ENCODE results near the gene PTPRR.
A peak's percentile ranks its signal among the peaks of the same experiment; 100 is the strongest.

PTPRR gene

DNA sequence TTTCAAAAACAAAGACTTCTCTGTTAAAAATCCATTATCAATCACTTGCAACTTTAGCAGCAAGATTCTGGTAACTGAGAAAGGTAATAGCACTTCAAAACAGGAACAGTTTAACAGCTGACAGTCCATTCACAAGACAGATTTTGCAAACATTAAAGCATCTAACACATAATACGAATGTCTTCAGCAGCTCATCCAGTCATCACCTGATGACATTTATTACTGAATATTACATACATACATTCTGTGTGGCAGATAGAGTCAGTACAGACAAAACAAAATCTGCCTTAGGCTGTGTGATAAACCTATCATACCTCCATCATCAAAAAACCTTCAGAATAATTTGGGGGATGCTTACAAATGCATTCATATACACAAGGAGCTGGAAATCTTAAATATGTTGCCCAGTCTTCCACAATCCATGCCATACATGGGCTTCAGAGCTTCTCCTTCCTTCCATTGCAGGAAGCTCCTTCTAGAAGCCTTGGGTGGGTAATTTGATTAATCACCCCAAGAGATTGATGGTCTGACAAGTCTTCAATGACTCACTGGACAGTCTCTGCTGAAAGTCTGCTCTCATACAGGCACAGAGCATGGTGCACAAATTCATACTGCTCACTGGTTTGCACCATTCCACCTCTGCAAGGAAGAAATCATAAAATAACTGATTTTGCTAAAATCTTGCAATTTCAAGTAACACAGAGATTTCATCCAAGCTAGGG is 281.7 kb downstream of the PTPRR start:
- no peak for DNase-seq

DNA sequence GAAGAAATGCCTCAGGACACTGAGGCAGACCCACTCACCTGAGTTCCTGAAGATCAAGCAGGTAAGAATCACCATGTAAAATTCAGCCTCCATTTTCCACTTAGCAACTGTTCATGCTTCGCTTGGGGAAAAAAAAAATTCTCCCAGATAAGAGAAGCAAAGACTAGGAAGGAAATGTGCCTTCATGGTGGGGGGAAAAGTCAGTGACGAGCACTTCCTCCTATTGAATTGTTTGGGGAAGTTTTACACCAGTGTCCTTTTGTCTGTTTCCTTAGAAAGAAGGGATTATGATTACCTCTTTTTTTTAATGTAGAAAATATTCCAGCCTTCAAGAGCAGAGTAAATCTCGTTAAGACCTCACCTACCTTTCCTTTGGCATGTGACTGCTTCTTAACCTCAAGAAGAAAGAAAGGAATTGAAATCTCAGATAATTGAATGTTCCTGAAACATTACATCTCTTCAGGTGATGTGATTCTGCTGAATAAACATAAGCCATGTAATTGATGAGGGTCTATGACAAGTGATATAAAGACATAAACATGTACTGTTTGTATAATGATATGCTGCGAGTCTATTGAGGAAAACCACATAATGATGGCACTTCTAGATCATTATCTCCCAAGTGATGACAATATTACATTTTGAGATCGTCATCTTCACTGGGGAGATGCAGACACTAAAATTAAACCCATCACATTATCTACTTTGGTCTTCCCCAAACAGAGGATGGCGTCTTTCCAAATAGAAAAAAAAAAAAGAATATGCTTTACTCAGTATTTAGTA is 283.0 kb downstream of the PTPRR start, which contains the start of gene PTPRB:
PTPRB (minus strand) TSS at position 127 of the 783 bp plus-strand sequence; CDS start at position 93, 34 bp downstream.
- peak; percentile 61 for DNase-seq

DNA sequence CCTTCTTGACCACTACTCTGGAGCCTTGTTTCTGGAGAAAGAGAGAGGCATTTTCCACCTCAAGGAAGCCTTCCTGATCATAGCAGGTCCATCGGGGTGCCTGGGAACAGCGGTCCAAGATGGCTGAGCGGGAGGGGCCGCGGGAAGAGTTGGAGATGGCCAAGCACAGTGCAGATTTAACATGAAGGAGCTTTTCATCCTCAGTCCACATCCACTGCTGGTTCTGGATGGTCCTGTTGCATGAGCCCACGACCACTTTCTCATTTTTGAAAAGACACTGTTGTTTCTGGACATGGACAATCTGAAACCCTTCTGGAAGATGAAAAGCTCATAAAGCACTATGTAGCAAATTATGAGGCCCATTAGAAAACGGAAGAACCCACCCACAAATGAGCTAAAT is 284.8 kb downstream of the PTPRR start:
- DNase-seq: no peak

DNA sequence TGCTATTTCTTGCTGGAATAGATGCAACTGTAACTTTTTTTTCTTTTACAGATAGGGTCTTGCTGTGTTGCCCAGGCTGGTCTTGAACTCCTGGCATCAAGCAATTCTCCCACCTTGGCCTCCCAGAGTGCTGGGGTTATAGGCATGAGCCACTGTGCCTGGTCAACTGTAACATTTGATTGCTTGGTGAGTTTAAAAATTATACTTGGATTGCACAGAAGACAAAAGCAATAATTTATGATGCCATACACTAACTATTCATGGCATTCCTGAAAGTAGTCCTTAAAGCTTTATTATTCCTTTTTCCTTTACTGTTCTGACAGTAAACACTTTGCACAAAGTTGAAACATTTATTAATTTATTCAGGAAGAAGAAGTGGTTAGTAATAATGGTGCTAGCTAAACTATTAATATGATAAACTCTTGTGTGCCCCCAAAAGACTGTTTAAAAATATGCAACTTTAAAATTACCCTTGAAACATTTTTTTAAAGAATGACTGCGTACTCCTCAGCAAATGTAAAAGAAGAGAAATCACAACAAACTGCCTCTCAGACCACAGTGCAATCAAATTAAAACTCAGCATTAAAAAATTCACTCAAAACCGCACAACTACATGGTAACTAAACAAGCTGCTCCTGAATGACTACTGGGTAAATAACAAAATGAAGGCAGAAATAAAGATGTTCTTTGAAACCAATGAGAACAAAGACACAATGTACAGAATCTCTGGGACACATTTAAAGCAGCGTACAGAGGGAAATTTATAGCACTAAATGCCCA is 291.6 kb downstream of the PTPRR start:
- no peak for DNase-seq

DNA sequence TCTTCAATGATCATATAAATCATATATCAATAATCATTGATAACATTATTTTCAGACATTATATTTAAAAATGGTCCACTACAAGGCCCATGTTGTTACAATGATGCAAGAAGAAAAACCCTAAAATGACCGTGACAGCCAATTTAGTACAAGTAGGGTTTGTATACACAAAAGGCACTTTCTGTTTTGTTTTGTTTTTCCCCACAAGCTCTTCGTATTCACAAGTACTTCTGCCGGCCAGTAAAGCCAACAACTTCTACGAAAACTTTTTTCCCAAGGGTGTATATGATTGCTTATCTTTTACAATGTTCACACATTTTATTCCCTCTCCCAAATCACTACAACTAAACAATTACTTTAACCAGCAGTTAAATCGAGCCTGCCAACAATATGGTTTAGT is 292.9 kb downstream of the PTPRR start:
- no peak for DNase-seq

DNA sequence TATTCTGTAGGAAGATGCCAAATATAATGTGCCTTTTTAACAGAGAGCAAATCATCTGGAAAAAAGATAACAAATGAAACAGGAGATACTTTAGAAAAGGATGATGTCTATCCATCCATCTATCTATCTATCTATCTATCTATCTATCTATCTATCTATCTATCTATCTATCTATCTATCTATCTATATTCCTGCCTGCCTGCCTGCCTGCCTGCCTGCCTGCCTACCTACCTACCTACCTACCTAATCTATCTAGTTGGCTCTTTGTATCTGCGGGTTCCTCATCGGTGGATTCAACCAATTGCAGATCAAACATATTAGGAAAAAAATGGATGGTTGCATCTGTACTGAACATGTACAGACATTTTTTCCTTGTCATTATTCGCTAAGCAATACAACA is 294.4 kb downstream of the PTPRR start:
- no peak for DNase-seq

DNA sequence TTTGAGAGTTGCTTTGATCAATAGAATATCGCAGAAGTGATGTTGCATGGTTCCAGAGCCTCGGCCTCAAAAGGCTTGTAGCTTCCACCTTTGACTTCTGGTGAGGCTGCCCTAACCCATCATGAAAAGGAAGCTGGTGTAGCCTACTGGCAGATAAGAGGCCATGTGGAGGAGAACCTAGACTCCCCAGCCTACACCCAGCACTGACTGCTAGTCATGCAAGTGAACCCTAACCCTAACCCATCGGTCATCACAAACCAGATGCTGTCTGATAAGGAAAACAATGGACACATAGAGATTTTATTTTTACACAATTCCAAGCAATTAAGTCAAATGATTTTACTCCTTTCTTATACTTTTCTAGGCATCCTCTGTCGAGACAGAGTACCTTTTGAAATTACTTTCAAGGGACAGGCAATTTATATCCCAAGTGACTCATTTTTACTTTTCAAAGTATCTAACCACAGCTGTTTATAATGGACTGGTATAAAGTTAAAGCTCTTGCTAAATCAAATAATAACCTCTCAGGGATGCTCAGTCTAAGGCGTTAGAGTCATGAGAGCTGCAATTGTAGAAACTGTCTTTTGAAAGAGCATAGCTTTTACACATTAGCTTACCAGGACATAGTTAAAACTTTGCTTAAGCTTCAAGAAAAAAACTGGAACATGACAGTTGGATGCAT is 300.9 kb downstream of the PTPRR start:
- DNase-seq: no peak

DNA sequence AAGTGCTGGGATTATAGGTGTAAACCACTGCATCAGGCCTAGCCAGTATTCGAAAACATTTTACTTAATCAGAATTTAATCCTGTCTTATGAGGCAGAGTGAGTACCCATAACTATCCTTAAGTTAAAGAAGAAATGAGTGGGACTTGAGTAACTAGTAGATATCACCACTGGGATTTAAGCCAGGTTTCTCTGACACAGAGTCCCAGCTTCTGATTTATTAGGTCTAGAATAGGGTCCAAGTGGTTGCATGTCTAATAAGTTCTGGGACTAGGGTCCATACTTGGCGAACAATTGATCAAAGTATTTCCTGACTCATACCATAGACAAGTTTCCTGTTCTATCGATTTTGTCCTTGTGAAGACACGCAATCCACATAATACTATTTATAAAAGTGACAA is 302.2 kb downstream of the PTPRR start:
- DNase-seq: no peak

DNA sequence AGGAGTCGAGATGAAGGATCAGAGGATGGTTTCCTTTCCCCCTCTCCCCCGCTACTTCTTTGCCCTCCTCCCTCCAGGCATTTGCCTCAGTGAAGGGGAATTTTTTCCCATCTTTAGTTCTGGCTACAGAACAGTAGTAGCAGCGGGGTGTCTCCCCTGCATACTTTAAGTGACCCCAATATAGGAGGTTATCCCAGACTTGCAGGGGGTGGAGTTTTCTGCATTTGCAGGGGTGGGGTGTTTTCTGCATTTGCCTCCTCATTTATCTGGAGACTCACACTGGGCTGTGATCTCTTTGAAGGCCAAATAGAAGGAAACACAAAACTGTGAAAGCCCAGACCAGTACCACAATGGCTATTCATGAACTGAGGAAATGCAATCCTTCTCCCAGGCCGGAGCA is 303.1 kb downstream of the PTPRR start:
- DNase-seq: no peak

DNA sequence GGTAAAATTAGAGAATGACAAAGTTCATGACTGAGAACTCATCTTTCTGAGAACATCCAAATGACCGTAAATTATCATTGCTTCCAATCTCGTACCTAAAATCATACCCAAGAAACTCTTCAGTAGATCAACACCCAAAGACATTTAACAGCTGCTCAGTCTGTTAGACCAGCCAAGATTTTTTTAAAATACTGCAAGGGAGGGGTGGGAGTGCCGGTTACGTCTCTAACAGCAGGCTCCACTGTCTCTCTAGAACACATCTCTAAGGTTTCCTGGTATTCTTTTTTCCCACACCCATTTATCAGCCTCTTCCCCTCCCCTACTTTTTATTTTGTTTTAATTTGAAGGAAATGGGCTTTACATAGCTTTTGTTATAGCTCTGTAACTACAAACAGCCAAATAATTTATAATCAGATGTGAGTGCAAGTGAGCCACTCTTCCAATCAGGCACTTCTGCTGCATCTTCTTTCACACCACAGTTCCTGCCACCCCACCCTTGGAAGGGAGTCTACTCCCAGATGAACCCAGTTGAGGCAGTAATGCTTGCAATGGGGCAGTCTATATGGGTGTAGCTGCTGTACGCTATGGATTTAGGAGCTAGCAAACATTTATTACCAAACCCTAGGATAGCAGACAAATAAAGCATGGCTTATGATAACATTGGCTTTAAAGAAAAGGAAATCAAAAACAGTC is 305.2 kb downstream of the PTPRR start:
- no peak for DNase-seq

DNA sequence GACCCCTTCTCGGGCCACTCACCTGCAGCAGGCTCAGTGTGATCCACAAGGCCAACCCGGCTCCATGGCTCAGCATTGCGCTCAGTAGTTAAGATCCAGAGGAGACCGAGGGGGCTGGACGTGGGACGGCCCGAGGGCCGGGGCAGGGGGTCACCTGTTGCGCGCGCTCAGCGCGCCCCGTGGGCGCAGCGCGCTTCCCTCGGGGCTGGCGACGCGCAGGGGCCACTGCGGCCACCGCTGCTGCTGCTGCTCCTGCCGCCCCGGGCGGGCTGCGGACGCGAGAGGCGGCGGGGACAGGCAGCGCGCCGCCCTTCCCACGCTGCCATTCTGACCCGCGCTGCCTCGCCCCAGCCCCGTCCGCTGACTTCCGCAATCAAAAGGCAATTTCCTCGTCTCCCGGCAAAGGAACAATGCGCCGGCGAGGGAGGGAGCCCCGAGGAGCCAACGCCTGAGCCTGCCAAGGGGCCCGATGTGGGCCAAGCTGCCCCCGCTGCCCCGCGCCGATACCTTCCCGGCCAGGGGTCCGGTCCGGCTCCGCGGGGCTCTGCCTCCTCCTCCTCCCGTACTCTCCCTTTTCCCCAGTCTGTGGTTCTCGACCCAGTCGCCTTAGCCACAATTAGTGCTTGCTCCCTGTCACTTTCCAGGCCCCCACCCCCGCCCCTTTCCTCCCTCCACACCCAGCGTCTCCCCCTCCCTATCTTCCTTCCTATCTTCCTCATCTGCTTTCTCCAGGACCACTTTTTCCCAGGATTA is 310.6 kb downstream of the PTPRR start:
- DNase-seq: no peak

DNA sequence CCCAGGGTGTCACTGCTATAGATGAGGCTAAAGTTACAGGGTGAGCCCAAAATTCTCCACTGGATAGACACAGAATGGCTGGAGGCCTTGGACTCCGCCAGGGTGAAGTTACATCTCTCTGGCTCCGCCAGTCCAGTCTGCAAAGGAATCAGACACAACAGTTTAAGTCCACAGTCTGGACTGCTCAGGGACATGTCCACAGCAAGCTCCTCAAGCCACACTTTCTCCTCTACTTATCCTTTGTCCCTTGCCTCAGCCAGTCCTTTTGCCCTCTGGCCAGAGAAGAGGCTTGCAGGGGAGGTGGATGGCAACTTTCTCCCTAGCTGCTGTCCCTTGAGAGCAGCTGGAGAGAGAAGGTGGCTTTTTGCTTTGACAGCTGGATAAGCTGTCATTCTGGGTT is 311.3 kb downstream of the PTPRR start:
- DNase-seq: no peak

DNA sequence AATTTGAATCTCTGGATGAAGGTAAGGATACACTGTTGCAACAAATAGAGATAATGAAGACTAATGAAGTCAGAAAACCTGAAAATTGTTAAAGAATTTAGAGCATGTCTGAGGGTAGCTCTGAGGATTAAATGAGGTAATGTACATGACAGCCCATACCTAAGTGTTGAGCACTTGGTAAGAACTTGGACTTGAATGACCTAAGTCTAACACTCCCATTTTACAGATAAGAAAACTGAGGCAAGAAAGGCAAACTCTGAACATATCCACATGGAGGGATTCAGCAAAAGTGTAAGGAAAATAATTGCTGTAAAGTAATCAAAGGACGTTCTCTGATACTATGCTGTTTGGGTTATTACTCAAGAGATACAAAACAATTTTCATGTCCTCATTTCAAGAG is 312.4 kb downstream of the PTPRR start:
- no peak for DNase-seq

DNA sequence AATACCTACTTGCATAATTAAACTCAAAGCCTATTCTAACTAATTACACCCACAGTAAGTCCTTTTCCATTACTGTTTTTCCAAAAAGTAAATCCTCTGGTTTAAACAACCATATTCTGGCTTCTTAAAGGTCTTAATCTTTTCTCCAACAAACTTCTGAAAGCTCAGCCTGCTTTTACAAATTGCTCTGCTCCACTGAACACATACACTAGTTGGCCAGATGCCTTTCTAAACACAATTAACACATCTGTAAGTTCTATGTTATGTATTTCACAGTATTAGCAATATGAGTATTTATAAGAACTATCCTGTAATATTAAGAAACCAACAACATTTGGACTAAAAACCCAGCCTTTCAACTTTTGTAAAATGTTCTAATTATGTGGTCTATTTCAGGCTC is 313.4 kb downstream of the PTPRR start:
- no peak for DNase-seq

DNA sequence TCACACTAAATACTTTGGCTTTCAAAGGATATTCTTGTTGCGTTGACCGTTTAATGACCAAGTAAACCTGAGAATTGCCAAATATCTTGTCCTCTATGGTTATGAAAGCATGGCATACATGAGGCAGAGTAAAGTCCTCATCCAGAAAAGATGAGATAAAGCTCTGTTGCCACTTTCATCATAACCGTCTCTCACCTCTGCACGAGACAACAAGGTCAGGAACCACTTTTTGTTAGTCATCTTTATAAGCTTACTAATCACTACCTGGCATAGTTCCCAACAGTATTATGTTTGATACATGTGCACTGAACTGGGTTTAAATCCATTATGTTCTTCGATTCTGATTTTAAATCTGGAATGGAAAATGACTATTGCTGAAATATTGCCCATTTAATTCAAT is 314.6 kb downstream of the PTPRR start:
- no peak for DNase-seq

DNA sequence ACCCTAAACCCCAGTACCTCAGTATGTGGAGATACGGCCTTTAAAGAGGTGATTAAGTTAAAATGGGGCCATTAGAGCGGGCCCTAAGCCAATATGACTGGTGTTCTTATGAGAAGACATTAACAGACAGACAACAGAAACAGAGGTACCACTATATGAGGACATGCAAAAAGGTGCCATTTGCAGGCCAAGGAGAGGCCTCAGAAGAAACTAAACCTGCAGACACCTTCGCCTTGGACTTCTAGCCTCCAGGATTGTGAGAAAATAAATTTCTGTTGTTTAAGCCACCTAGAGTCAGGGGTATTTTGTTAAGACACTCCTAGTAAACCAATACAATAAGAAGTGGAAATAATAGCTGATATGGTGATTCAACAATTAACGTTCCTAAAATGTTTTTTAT is 315.9 kb downstream of the PTPRR start:
- DNase-seq: no peak

DNA sequence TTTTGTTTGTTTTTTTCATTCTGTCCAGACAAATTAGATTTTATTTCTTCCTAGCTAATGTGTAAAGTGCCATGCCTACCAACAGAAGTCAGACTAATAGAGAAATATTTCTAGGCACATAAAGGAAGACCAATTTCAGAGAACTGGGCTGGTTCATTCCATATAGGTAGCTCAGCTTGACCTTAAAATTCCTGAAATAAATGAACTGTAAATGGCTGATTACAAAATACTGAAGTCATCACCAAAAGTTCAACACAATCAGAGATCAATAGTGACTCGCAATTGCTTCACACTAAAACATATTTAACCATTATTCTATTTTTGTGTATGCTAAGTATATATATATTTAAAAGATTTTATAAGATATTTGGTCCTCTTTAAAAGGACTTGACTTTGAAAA is 317.5 kb downstream of the PTPRR start:
- DNase-seq: no peak

DNA sequence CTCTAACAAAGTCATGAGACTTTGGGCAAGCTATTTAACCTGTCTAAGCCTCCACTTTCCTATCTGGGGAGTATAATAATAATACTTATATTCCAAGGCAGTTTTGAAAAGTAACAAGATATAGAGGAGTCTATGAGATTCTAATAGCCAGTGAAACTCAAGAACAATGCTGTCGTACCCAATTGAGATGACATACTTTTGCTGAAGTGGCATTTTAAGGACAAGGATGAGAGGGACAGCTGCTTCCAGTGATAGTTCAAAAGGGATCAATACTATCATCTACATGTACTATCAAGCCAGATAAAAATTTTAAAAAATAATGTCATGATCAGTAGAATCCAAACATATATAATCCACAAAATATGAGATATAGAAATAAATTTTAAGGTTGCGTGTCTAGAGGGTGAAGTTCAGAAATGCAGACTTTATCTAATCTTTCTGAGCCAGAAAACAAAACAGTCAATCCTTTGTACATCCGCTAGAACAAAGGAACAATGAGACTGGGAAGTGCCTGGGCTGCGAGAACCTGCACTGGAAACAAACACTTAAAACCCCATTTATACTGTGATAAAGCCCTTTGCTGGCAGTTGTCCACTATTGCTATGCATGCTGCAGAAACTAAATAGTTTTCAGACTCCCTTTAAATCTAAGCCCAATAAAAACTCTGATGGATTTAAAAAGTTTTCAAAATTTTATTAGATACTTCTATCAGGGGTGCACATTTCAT is 321.9 kb downstream of the PTPRR start:
- peak; percentile 82 for DNase-seq

DNA sequence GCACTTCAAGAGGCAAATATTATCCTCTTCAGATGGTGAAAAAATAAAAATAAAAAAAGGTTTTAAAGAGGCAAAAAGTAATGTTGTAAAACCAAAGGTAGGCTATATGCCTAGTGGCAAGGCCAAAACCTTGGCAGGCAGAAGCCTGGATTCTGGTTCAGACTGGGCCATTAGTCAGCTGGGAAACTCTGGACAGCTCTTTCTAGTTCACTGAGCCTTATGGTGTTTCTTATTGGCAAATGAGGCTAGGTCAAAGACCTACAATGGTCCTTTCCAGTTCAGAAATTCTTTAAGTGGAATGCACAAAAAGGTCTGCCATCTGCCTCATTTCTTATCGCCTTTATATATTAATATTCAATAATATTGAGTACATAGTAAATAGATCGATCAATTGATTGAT is 327.9 kb downstream of the PTPRR start:
- DNase-seq: no peak

DNA sequence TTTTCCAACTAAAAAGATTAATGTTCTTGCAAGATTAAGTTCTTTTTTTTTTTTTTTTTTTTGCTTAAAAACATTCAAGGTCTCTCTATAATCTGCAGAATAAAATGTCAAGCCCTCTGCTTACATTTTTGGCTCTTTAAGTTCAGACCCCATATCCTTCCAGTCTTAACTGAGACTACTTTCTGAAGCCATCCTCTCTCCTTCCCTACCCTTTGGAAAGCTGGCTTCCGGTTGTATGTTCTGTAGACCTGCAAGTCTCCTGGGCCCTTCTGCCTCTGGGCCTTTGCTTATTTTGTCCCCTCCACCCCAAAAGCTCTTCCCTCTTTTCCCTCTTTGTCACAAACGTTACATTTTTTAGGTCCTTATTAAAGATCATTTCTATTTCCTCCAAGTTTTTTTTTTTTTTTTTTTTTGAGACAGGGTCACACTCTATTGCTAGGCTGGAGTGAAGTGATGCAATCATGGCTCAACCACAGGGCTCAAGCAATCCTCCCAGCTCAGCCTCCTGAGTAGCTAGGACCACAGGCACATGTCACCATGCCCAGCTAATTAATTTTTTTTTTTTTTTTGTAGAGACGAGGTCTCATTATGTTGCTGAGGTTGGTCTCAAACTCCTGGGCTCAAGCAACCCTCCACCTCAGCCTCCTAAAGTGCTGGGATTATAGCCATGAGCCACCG is 329.9 kb downstream of the PTPRR start:
- no peak for DNase-seq
